SK-N-SH (cell line): Measurements from ENCODE around the gene CDK13. TPM values are rescaled to one million over a fixed set of nuclear protein-coding genes. Genes with fewer than 3 reads are reported as not detected.

Experiments used
- CTCF ChIA-PET: fragments of 300-600, 350-600 bp; formaldehyde crosslinking; extraction: SDS; loops from one replicate; lab custom pipeline; 2021; lab: Yijun Ruan, JAX
- POLR2A ChIA-PET: fragments of 350-600 bp; sonication (Branson Sonifier 250); formaldehyde crosslinking; extraction: SDS; loops from one replicate; lab custom pipeline; 2020; ENCODE audit warnings: antibody characterized with exemption, inconsistent platforms; lab: Yijun Ruan, JAX
- DNase-seq: peaks from one replicate; pipeline ENCODE4 v3.0.0; 2012
- H2AFZ ChIP-seq: fragments of 200-600 bp; sonication (generic); 2 replicates; pipeline ENCODE4 v1.8.1; 2016; ENCODE audit warnings: antibody characterized with exemption, mild to moderate bottlenecking, low read depth
- H3F3A ChIP-seq: fragments of 200-600 bp; sonication (generic); replicated peaks from 2 replicates; pipeline ENCODE3; 2016; ENCODE audit warnings: antibody characterized with exemption, mild to moderate bottlenecking; ENCODE audit not compliant: insufficient read depth
- H3K27ac ChIP-seq, 2 experiments: fragments of 200-500 bp in 1 of 2; fragments of 200-600 bp in 1 of 2; sonication (Bioruptor generic) in 1 of 2; sonication (generic), shearing (Covaris generic) in 1 of 2; 2 replicates each; pipeline versions ENCODE4 v1.5.1 to v1.6.1; 2014 to 2016; ENCODE audit warnings: low read depth in 2 of 2, inconsistent platforms in 1 of 2, low read length in 1 of 2, mild to moderate bottlenecking in 1 of 2, mixed read lengths in 1 of 2
- H3K27me3 ChIP-seq: fragments of 200-600 bp; sonication (generic), shearing (Covaris generic); 2 replicates; pipeline ENCODE4 v1.6.1; 2016; ENCODE audit warnings: mixed run types; ENCODE audit not compliant: insufficient read depth
- H3K36me3 ChIP-seq, 2 experiments: fragments of 200-500 bp in 1 of 2; fragments of 200-600 bp in 1 of 2; sonication (Bioruptor generic) in 1 of 2; sonication (generic) in 1 of 2; replicated peaks in 1 of 2; 2 replicates each; pipeline versions ENCODE3 to v1.5.1; 2014 to 2016; ENCODE audit warnings: low read length in 1 of 2, mild to moderate bottlenecking in 1 of 2; ENCODE audit not compliant: insufficient read depth in 2 of 2, control insufficient read depth in 1 of 2
- H3K4me1 ChIP-seq, 2 experiments: fragments of 200-500 bp in 1 of 2; fragments of 200-600 bp in 1 of 2; sonication (Bioruptor generic) in 1 of 2; sonication (generic), shearing (Covaris generic) in 1 of 2; 2 replicates each; pipeline versions ENCODE4 v1.5.1 to v1.6.1; 2014 to 2016; ENCODE audit warnings: low read depth in 1 of 2, low read length in 1 of 2, mixed run types in 1 of 2; ENCODE audit not compliant: insufficient read depth in 2 of 2, control insufficient read depth in 1 of 2
- H3K4me2 ChIP-seq: fragments of 200-600 bp; sonication (generic), shearing (Covaris generic); 2 replicates; pipeline ENCODE4 v1.6.1; 2017; ENCODE audit warnings: mixed run types
- H3K4me3 ChIP-seq, 2 experiments: fragments of 200-500 bp in 1 of 2; fragments of 200-600 bp in 1 of 2; sonication (Bioruptor generic) in 1 of 2; sonication (generic), shearing (Covaris generic) in 1 of 2; 2 replicates each; pipeline versions ENCODE4 v1.5.1 to v1.8.1; 2014 to 2016; ENCODE audit warnings: low read depth in 2 of 2, inconsistent platforms in 1 of 2, low read length in 1 of 2, mild to moderate bottlenecking in 1 of 2, mixed read lengths in 1 of 2, moderate library complexity in 1 of 2
- H3K79me2 ChIP-seq: fragments of 200-600 bp; sonication (generic); 2 replicates; pipeline ENCODE4 v1.8.1; 2017; ENCODE audit warnings: mild to moderate bottlenecking; ENCODE audit not compliant: insufficient read depth
- H3K9ac ChIP-seq: fragments of 200-600 bp; sonication (generic); 2 replicates; pipeline ENCODE4 v1.6.1; 2017; ENCODE audit warnings: mixed run types
- H3K9me2 ChIP-seq: fragments of 200-600 bp; sonication (generic); 2 replicates; pipeline ENCODE4 v1.6.1; 2017; ENCODE audit warnings: mixed run types
- H3K9me3 ChIP-seq: fragments of 200-600 bp; sonication (generic); 2 replicates; pipeline ENCODE4 v1.6.1; 2017; ENCODE audit warnings: mixed run types, mild to moderate bottlenecking, moderate library complexity
- H4K20me1 ChIP-seq: fragments of 200-600 bp; sonication (generic); 2 replicates; pipeline ENCODE4 v1.6.1; 2017; ENCODE audit warnings: mild to moderate bottlenecking, mixed run types; ENCODE audit not compliant: insufficient read depth
- CHD2 ChIP-seq: fragments of 150-350 bp; IDR thresholded peaks from 2 replicates; pipeline ENCODE4 v1.6.1; 2018; ENCODE audit warnings: low read length; ENCODE audit not compliant: partially characterized antibody
- CTCF ChIP-seq: fragments of 200-600 bp; sonication (generic); IDR thresholded peaks from 2 replicates; pipeline ENCODE4 v1.6.1; 2017; ENCODE audit warnings: antibody characterized with exemption, mild to moderate bottlenecking, moderate library complexity
- EZH2phosphoT487 ChIP-seq: fragments of 200-600 bp; sonication (generic); IDR thresholded peaks from 2 replicates; pipeline ENCODE4 v1.6.1; 2017; ENCODE audit warnings: low read depth, mixed run types, mild to moderate bottlenecking, antibody characterized with exemption, moderate library complexity, borderline replicate concordance
- GABPA ChIP-seq: IDR thresholded peaks from 2 replicates; pipeline ENCODE4 v1.4.0; 2012; ENCODE audit warnings: low read depth, mild to moderate bottlenecking
- GATA2 ChIP-seq: sonication (generic); formaldehyde crosslinking; IDR thresholded peaks from 2 replicates; pipeline ENCODE4 v1.5.0; 2020; ENCODE audit warnings: mild to moderate bottlenecking, missing genetic modification reagents
- MXI1 ChIP-seq: IDR thresholded peaks from 2 replicates; pipeline ENCODE4 v1.6.1; 2012; ENCODE audit warnings: mild to moderate bottlenecking, low read depth, low read length, improper control_type of control experiment
- REST ChIP-seq: IDR thresholded peaks from 2 replicates; pipeline ENCODE4 v1.6.1; 2012; ENCODE audit warnings: mild to moderate bottlenecking, low read depth, low read length, moderate library complexity
- TCF12 ChIP-seq: IDR thresholded peaks from 2 replicates; pipeline ENCODE4 v1.4.0; 2012
- USF2 ChIP-seq: fragments of 150-350 bp; IDR thresholded peaks from 2 replicates; pipeline ENCODE4 v1.6.1; 2017; ENCODE audit warnings: antibody characterized with exemption, low read length, low read depth, borderline replicate concordance
- ZBTB33 ChIP-seq: IDR thresholded peaks from 2 replicates; pipeline ENCODE4 v1.4.0; 2012; ENCODE audit warnings: low read depth, borderline replicate concordance
- WGBS: methylation state at CpG from one replicate; pipeline ENCODE4 v1.1.6; 2017; ENCODE audit warnings: low lambda C conversion rate; 5-methylcytosine and 5-hydroxymethylcytosine counted together
- polyA plus RNA-seq, 3 experiments: library from polyadenylated mRNA; depleted of rRNA; stranded (reverse); fragments of >200 nt; gene quantifications; 2 replicates each; pipeline ENCODE4 v1.2.3, GENCODE V29; 2012
- TF ChIP-seq, protein P1 (sequence below): IDR thresholded peaks from 2 replicates; pipeline ENCODE4; 2012

Gene CDK13
- polyA plus RNA-seq, 1 of the 3 experiments (the other 2 are of a cell fraction), result 23.1 TPM

GRCh38 chr7:40003597-40003996, 53.5 kb downstream of the CDK13 start:
- CTCF ChIA-PET, result interaction anchor here (0.7 to 1.3 kb wide), 4 partner anchors 18 to 108 kb away, joined by 3 read pairs; no protein-coding TSS in a partner anchor
- Histone ChIP-seq H4K20me1 (peaks cover 3% of the 10 kb centered on the region; the same call in 1 of the 2 replicates), H3K4me2 (no peak overlapping the region), H3K9me2 (peaks cover 5% of the 10 kb centered on the region; the same call in 1 of the 2 replicates), H3F3A (peaks cover 22% of the 10 kb centered on the region), H3K4me3 (no peak overlapping the region), H3K4me1 (no peaks in the 10 kb centered on the region; a peak in 1 of 4 replicates), H3K27me3 (no peaks in the 10 kb centered on the region), H3K27ac (no peak overlapping the region), H3K36me3 (peaks cover 29 to 50% of the 10 kb centered on the region in 2 experiments), H2AFZ (no peak overlapping the region), H3K9ac (no peak overlapping the region), H3K9me3 (no peaks in the 10 kb centered on the region), H3K79me2 (peaks cover 59% of the 10 kb centered on the region)
- POLR2A ChIA-PET, result no interaction called here
- TF ChIP-seq CTCF (no peak), GATA2 (CRISPR knock-in tag) (no peak), USF2 (no peak), TCF12 (no peak), MXI1 (no peak), EZH2phosphoT487 (no peak), ZBTB33 (no peak), GABPA (no peak), CHD2 (no peak), REST (no peak)
- TF ChIP-seq, protein P1, sequence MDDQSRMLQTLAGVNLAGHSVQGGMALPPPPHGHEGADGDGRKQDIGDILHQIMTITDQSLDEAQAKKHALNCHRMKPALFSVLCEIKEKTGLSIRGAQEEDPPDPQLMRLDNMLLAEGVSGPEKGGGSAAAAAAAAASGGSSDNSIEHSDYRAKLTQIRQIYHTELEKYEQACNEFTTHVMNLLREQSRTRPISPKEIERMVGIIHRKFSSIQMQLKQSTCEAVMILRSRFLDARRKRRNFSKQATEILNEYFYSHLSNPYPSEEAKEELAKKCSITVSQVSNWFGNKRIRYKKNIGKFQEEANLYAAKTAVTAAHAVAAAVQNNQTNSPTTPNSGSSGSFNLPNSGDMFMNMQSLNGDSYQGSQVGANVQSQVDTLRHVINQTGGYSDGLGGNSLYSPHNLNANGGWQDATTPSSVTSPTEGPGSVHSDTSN, result no peak
- 93% methylated on average over 4 of the region's 4 CpGs for WGBS
- DNase-seq, result no peak
